Stimulated activated CD4-positive, alpha-beta T cell treated with anti-CD3 and anti-CD28 coated beads, Interleukin-12 subunit alpha, Interleukin-12 subunit beta, amount 100 ng/mL, for 24 hours (primary cell): ENCODE measurements around the gene HOXA5.
A peak's percentile ranks its signal among the peaks of the same experiment; 100 is the strongest.

Experiments
- DNase-seq, 2 experiments: peaks; one replicate each; pipeline ENCODE4 v3.0.0-alpha.2; 2020; ENCODE audit warnings: low read depth in 2 of 2

Gene HOXA5

DNA sequence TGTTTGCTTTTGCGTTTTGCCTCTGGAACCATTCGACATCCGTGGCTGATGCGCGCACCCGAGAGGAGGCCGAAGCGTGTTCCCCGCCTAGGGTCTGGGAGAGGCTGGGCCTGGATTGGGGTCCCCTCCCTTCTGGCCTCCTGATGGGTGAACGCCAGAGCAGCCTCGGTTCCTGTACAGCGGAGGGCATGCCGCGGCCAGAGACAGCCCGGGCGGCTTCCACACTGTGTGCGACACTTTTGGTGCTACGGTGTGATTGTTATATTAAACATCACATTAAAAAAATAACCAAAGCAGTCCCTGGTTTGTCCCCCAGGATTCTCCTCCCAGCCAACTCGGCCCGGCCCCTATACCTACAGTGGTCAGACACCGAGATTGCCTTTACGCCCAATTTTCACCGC is 16.7 kb upstream of the HOXA5 start:
- no peak for DNase-seq

DNA sequence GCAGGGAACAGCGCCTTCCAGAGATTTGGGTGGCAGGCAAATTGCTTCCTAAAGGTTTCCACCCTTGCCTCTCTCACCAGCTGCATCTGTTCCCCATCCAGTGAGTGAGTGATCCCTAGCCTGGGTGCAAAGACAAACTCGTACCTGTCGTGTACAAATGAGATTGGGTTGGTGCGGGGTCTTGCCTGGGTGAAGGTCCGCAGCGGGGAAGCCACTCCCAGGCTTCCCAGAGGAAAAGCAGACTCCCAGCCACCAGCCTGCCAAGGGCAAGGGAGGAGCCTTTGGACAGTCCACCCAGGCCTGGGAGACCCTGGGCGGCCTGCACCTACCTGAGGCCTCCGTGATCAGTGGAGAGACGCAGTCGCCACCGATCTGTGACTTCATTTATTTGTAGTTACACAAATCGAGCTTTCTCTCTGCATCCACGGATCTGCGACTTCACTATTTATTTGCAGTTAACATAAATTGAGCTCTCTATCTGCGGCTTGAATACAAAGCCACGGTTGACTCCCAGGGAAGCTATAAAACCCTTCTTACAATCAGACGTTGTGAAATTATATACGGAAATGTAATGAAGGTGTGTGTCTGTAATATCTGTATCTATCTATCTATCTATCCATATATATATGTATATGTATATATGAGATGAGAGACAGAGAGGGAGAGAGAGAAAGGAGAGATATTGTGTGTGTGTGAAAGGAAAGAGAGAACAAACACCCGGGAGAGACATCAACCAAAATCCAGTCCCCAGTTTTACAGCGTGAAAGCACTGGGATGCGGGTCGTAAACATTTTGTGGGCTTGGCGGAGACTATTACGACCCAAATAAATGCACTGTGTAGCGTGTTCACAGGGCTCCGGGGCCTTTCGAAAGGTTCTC is 16.0 kb upstream of the HOXA5 start:
- DNase-seq, result no peak

DNA sequence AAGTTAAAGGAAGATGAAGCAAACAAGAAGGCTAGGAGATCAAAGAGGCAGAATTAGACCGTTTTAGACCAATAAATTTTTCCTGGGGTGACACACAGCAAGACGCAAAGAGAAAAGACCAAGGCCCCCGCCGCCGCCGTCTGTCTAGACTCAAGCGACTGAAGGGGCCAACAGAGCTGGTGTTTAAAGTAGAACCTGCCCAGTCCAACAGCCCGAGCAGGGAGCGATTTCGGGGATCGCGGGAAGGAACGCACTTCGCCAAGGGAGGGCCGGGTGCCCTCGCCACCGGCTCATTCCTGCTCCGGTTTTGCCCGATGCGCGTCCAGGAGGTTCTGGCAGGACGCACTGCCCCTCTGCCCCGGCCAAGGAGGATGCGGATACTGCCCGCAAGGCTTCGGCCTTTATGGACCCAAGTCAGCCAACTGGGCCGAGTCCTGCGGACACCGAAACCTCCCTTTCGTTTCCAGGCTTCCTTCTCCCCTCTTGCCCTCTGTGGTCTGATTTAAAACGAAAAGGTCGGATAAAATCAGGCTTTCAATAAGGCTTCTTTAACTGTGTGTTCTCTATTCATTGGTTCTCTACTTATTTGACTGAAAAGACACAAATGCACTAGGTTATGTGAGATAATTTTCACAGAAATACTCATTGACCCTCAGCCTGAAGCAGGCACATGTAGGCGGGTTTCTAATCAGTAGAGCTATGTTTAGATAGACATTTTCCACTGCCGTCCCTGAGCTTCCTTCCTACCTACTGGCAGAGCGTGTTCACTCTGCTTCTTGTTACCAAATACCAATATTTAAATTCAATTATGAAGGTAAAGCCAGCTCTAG is 15.2 kb upstream of the HOXA5 start:
- DNase-seq, result no peak

DNA sequence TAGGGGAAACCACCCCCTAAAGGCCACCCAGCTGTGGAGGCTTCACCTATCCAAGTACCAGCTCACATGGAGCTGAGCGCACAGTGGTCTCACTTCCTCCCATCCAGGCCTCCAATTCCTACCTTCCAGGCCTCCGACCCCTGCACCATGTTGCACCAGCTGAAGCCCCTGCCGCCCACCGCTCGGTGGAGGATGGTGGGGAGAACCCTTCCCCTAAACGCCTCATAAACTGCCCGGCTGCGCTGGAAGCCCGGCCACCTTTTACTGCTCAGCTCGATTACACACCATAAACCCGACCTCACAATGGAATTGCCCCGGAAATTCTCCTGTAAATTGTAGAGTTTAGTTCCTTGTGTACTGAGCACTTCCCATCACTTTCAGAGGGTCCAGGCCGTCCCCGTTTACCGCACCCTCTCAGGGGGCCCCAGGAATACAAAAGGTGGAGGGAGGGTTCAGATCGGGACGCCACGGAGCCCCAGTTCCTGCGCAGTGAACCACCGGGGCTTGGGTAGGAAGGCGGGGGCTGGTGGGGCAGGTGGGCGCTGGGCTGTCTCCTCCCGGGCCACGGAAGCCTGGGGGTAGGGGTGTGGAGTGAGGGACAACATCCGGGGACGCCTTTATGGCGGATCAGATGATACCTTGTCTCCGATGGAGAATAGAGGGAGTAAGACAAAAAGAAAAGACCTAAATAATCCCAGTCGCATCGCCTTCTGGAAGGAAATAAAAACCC is 14.4 kb upstream of the HOXA5 start:
- no peak for DNase-seq

DNA sequence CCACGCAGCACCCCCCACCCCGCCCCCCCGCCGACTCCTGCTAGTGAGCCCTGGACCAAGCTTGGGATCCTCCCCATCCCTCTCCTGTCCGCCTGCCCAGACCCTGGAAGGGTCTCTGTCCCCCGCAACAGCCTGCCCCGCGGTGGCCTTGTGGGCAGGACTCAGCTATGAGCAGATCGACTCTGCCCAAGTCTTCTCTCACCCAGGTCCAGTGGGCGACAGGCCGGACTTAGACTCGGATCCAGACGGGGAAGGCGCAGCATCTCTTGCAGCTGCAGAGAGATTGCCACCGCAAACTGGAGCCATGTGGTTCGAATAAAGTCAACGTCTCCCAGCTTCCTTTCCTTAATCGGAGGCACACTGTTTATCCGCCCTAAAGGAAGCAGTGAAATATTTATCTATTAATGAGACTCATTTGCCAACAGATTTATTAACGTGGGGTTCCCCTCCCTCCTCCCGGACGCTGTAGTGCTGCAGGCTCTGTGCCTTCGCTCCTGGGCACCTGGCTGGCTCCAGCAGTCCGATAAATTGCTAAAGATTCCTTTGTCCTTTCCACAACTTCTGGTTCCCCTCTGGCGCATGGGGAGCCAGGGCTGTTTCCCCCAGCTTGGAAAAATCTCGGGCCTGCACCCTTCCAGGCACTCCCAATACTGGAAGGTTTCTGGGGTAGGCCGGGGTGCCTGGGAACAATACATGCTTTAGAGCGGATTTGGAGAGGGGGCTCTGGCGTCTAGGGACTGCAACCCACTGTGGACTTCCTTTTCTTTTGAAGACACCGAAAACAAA is 13.6 kb upstream of the HOXA5 start:
- no peak for DNase-seq

DNA sequence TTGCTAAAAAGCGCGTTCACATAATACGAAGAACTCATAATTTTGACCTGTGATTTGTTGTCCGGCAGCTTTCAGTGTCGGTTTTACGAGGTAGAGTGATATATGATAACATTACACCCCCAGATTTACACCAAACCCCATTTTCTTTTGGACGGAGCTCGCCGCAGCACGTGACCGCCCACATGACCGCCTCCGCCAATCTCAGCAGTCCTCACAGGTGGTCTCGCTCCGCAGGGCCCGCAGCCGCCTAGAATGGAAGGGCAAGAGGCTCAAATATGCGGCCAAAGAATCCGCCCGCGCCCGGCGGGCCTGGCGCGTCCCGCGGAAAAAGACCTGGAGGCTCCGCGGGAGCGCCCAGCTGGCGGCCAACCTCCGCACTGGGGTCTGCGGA is 13.0 kb upstream of the HOXA5 start, which contains the start of gene HOXA7:
HOXA7 (minus strand) TSS at position 168 of the 391 bp plus-strand sequence; CDS start at position 38, 130 bp downstream.
- DNase-seq, result no peak

DNA sequence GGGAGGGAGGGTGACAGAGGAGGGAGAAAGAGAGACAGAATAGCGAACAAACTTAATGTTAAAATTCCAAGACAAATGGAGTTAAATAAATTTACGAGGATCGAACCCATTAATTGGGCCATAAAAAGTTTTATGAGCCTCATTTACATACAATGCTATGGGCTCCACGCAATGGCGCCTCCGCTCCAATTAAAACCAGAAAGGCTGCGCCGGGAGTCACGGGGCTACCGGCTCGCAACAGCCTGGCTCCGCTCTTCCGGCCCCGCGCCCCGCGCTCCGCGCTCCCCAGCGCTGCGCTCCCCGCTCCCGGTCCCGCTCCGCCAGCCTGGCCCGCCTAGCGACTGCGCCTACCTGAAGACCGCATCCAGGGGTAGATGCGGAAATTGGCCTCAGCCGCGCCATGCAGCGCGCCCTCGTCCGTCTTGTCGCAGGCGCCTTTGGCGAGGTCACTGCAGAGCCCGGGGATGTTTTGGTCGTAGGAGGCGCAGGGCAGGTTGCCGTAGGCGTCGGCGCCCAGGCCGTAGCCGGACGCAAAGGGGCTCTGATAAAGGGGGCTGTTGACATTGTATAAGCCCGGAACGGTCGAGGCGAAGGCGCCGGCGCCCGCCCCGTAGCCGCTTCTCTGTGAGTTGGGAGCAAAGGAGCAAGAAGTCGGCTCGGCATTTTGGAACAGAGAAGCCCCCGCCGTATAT is 12.5 kb upstream of the HOXA5 start:
- DNase-seq, result no peak

DNA sequence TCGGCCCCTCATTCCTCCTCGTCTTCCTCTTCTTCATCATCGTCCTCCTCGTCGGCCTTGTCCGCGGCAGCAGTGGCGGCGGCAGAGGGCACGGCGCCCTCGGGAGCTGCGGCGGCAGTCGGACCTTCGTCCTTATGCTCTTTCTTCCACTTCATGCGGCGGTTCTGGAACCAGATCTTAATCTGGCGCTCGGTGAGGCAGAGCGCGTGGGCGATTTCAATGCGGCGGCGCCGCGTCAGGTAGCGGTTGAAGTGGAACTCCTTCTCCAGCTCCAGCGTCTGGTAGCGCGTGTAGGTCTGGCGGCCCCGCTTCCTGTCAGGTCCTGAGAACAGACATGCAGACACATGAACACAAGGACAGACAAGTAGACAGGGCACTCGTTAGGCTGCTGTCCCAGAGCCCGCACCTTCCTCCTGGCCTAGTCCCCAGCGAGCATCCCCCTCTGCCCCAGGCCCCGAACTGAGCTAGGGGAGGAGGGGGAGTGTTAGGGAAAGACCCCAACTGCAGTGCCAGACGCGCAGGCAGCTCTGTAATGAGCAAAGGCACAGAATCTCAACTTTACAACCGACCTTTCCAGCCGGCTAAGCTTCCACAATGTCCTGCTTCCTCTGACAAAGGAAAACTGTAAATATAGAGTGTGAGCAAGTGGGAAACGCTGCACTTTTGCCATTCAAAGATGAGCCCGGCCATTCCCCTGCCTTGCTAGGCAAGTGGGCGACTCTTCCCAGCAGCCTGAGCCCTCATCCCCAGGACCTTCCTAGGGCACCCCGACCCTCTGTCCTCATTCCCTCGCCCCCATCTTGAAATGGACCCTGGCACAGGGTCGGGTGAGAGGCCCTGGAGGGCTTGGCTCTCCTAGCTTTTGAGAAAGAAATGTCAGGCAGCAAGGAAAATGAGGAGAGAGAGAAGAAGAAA is 11.7 kb upstream of the HOXA5 start:
- peak in 1 of 2 experiments; percentile 45 for DNase-seq

DNA sequence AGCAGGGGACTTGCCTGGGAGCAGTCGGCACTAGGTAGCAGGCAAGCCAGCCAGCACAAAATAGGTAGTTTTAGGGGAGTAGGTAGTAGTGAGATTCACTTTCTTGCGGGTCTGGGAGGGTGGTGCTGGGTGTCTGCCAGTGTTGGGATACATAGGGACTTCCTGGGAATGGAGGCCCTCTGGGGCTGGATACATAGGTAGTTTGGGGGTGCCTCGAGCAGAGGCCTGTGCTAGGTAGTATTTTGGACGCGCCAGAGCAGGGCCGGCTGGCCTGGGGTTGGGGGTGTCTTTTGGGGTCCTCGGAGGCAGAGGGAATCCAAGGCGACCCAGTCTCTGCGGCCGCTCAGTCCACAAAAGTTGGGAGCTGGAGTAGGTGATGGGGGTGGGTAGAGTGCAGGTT is 10.9 kb upstream of the HOXA5 start:
- DNase-seq, result no peak

DNA sequence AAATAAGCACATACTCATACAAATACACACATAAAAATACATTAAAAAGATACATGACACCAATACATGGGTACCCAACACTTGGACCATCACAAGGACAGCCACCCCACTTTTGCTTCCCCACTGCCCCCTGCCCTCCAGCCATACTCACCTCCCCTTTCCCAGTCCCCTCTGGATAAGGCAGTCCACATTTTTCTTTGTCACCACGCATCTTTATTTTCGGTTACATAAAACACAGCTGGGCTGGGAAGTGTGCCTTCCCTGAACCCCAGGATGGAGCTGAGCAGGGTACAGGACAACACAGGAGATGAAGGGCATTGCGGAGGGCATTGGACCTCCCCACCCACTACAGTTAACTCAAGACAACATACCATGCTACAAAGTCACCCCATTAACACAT is 10.0 kb upstream of the HOXA5 start:
- no peak for DNase-seq

DNA sequence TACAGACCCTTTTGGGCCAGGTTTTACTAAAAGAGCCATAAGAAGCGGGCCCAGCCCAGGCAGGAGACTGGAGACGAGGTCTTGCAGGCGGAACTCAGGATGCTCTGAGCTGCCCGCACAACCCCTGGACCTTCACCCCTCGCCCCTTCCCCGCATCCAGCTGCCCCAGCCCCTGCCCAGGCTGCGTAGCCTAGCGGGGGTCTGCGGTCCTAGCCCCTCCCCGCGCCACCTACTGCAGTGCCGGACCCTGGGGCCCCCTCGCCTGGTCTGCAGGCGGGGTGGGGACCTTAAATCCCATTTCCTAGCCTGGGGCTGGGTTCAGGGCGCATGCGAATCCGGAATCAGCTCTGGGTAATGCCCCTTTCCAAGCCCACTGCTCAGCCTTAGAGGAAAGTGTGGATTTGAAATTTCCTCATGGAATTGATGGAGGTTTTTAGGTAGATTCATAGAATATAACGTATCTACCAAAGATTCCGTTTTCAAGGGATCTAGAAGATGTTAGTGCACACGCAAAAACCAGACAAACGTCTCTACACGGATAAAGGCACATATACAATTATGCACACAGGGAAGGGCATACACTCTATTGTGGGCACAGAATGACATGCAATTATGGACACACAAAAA is 9.4 kb upstream of the HOXA5 start:
- DNase-seq, result no peak

DNA sequence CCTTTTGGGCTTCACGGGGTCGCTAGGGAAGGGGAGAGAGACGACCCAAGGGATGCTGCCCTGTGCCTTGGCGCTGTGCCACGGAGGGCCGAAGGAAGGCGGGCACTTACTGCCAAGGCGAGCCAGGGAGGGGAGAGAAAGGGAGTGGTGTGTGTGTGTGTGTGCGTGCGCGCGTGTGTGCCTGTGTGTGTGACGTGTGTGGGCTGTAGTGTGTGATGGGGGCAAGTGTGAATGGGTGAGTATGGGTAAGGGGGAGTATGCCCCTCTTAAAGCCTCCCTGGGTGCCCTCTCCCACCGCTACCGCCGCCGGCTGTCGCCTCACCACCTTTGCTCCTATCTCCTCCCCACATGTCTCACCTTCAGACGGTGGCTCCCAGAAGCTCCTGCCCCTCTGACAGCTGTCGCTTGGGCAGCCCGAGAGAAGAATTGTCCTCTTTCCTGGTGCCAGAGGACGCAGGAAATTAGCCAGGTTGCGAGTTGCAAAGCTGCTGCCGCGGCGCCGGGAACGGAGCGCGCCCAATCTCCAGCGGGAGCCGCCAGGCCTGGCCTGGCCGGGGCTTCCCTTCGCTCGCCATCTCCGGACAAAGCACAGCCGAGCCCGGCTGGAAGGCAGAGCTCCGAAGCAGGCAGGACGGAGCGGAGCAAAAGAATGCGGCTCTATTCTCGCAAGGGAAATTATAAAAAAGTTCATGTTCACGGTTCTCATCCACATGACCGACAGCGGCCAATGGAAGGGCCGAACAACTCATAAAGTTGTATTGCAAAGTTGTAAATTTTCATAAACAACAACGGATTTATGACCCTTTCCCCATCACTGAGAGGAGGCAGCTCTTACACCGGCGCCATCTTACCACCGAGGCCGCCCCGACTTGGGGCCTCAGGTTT is 8.7 kb upstream of the HOXA5 start, which contains the start of gene HOXA3:
HOXA3 (minus strand) TSS at position 653 of the 885 bp plus-strand sequence. CDS start 41,943 bp downstream, outside the sequence.
- DNase-seq, result no peak

DNA sequence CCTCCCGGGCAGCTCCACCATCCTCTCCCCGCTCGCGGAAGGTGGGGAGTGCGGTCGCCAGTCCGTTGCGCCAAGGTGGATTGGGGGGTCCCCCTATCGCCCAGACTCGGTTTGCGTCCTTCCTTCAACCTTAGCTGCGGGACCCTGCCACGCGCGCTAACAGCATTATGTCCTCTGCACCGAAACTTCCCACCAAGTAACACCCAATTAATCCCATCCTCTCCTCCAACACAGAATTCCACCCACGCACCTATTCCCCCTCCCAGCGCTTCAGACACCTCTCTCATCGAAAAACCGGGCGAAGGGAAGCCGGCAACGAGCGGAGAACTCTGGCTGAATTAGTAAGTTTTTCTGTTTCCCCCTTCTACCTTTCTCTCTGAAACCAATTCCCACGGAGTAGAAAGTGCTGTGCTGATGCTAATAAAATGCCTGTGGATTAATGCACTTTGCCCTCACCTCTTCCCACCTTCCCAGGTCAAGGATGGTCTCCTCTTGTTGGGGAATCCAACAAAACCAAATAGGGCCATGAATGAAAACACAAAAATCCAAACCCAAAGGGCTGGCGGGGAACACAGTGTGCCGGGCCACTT is 8.0 kb upstream of the HOXA5 start:
- no peak for DNase-seq

DNA sequence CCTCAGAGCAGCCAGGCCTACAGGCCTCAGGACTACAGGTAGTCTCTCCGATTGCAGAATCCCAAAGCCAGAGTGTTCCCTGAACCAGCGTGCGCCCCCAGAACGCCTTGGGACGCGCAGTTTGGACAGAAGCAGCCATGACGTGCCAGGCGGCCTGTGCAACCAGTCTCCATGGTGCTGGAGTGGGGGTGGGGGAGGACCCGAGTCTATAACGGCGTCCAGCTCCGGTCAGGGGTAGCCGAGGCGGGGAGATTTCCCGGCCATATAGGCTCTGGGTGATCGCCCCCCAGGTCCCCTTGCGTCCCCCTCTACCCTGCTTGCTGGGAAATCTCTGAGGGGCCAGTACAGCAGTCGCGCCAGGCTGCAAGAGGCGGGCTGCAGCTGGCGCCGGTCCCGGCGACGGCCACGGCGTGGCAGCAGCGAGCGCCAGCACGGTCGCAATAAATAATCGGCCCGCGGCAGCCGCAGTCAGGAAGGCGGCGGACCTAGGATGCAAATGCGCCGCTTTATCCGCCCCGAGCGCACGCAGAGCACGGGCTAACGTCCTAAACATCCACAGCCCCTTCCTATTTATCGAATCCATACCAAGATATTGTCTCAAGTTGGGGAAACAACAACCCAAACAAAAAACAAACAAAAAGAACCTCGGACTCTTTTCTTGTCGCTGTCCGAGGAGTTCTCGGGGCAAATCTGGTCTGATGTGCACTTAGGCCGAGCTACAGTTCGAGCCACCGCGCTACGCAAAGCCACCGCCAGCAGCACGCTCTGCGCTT is 7.3 kb upstream of the HOXA5 start:
- peak; percentile 41 to 58 for DNase-seq

DNA sequence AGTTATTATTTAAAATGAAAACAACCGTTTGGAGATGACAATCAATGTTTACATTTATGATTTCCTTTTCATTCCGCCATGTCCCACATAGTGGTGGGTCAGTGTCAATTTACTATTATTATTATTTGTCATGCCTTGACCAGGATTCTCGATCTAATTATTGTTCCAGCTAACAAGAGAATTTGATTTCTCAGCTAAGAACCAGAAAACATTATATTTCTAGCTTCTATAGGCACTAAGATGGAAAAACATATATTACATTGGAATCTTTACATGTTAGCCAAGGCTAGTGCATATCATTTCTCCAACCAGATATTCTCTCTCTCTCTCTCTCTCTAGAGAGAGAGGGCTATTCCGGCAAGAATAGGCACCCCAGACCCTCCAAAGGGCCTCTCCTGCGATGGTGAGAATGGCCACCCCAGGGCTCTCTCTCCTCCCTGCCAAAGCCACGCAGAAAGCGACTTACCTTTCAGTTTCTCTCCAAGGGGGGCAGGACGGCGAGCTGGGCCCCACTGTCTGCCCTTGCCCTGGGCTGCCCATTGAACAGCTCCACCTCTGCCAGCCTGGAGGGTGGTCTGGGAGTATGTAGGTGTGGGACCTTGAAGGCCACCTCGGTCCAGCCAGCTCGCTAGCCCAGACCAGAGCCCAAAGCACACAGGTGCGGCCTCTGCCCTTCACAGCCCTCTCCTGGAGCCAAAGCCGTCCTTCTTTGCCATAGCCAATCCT is 6.5 kb upstream of the HOXA5 start:
- no peak for DNase-seq
